ENCODE data around the gene SLC25A10. TPM values are rescaled to one million over a fixed set of nuclear protein-coding genes. Genes with fewer than 3 reads are reported as not detected.

SLC25A10 gene
- total and polyA plus RNA-seq, 2 of the 8 experiments (the other 6 are each of a cell fraction or from before 2014, with no cell fraction given) = 22.2 to 43.0 TPM

DNA sequence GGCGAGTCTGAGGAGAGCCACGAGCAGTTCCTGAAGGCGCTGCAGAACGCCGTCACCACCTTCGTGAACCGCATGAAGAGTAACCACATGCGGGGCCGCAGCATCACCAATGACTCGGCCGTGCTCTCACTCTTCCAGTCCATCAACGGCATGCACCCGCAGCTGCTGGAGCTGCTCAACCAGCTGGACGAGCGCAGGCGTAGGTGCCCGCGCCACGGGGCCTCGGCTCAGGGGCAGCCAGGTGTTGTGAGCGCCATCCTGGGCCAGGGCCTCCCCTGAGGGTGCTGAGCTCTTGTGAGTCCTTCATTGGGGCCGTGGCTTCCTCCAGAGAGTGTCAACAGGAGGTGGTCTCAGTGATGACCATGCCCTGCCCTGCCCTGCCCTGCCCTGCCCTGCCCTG, 16.3 kb upstream of the SLC25A10 start:
- TF ChIP-seq CHD2 (IDR thresholded peaks at IDR 0.05; ENCODE audit: low read length) (no peak), RAD21 (IDR thresholded peaks at IDR 0.05 in 1 of 2, conservative IDR thresholded peaks at IDR 0.05 in 1 of 2; ENCODE audit: low read depth in 2 of 2, low read length in 2 of 2) (no peak), SP4 (IDR thresholded peaks at IDR 0.05; ENCODE audit: low read length) (no peak)
- Histone ChIP-seq H4K8ac (ENCODE audit: extremely low read depth, insufficient read depth, low read length) (peak overlapping the region; percentile 57; the same call in 1 of the 2 replicates), H2AFZ (ENCODE audit: low read length) (no peak overlapping the region), H3K23ac (ENCODE audit: insufficient read length) (no peak overlapping the region), H3K9ac (replicated peaks in 1 of 4; ENCODE audit: extremely low read depth in 1 of 4, low read depth in 3 of 4, low read length in 3 of 4) (no peak overlapping the region), H3K4me2 (ENCODE audit: insufficient read depth in 1 of 2, low read depth in 2 of 2, low read length in 2 of 2) (no peak overlapping the region), H4K5ac (ENCODE audit: insufficient read length, low read depth, low read length) (no peak overlapping the region), H3K36me3 (ENCODE audit: control insufficient read depth in 2 of 4, insufficient read depth in 4 of 4, low read length in 3 of 4) (peaks cover 2 to 47% (median 30%) of the 10 kb centered on the region in 4 experiments; a peak in 6 of 8 replicates), H3K9me3 (ENCODE audit: insufficient read depth in 2 of 2, low read depth in 1 of 2, low read length in 1 of 2) (no peaks in the 10 kb centered on the region), H2BK12ac (ENCODE audit: low read depth, low read length) (no peak overlapping the region), H3K23me2 (ENCODE audit: low read depth, low read length) (no peaks in the 10 kb centered on the region), H3K56ac (replicated peaks; ENCODE audit: insufficient read length, low read depth, low read length) (no peak overlapping the region), H2BK15ac (ENCODE audit: low read length) (no peak overlapping the region), H3K79me1 (ENCODE audit: low read depth, low read length) (peaks cover 2% of the 10 kb centered on the region), H2BK5ac (ENCODE audit: low read depth, low read length) (no peak overlapping the region), H3K18ac (ENCODE audit: extremely low read depth, low read length) (no peak overlapping the region), H4K20me1 (replicated peaks in 1 of 2; ENCODE audit: control insufficient read depth in 1 of 2, insufficient read depth in 2 of 2, low read length in 2 of 2) (peaks cover 6 to 9% of the 10 kb centered on the region in 2 experiments), H3K4ac (replicated peaks; ENCODE audit: insufficient read length, low read depth, low read length) (no peak overlapping the region), H3K27ac (ENCODE audit: low read depth, low read length) (no peak overlapping the region), H3K4me3 (ENCODE audit: extremely low read depth in 1 of 4, insufficient read depth in 2 of 4, low read depth in 3 of 4, low read length in 4 of 4) (no peak overlapping the region), H3K27me3 (replicated peaks in 1 of 4; ENCODE audit: control insufficient read depth in 3 of 4, extremely low read depth in 1 of 4, insufficient read depth in 3 of 4, low read length in 3 of 4) (no peaks in the 10 kb centered on the region), H3K79me2 (ENCODE audit: control insufficient read depth in 1 of 2, insufficient read depth in 2 of 2, low read length in 2 of 2) (peaks cover 0 to 3% of the 10 kb centered on the region in 2 experiments; a peak in 1 of 4 replicates), H2BK20ac (ENCODE audit: low read length) (no peak overlapping the region), H3K14ac (ENCODE audit: insufficient read length) (no peak overlapping the region), H2BK120ac (replicated peaks; ENCODE audit: low read depth, low read length) (no peak overlapping the region), H3K4me1 (replicated peaks in 1 of 4; ENCODE audit: control insufficient read depth in 3 of 4, insufficient read depth in 4 of 4, low read length in 3 of 4) (no peaks in the 10 kb centered on the region), H2AK5ac (ENCODE audit: low read depth, low read length) (no peak overlapping the region), H4K91ac (replicated peaks; ENCODE audit: insufficient read length, low read length) (no peak overlapping the region)
- ChIA-PET CTCF (ENCODE audit: partially characterized antibody) (interaction anchor here (0.6 to 2.0 kb wide), 8 partner anchors 11 to 398 kb away, joined by 3 to 5 read pairs (median 4); no protein-coding TSS in a partner anchor), POLR2A (ENCODE audit: partially characterized antibody) (interaction anchor here (1.0 to 28.4 kb wide), 6 partner anchors 13 to 29 kb away, joined by 3 to 436 read pairs (median 7); partner anchors contain the start of genes ARL16, CCDC137, HGS and MRPL12)
- FAIRE-seq (no peak), DNase-seq (ENCODE audit: low read depth in 1 of 2, low spot score in 2 of 2) (no peak)
- WGBS, 2 experiments (ENCODE audit: extremely low coverage in 1 of 2, insufficient coverage in 1 of 2, insufficient read length in 1 of 2, insufficient replicate concordance in 2 of 2, low coverage in 1 of 2, low lambda C conversion rate in 2 of 2, missing lambda C conversion rate in 1 of 2) = 97% methylated on average over 22 of the region's 22 CpGs; no CpG with 5 or more reads in 1 of the 2 experiments

Measured in H1 (cell line).